ENCODE measurements around the gene SNX21.
"Not testable (repeated sequence)": the region's sequence is repeated elsewhere in the genome, so short reads cannot be mapped to it uniquely, and the experiment has no call there.

Gene SNX21

GRCh38 chr20:45823949-45824835 lies 9.4 kb upstream of the SNX21 start:
- peak; percentile 46 for DNase-seq (ENCODE audit: low read depth)

DNA sequence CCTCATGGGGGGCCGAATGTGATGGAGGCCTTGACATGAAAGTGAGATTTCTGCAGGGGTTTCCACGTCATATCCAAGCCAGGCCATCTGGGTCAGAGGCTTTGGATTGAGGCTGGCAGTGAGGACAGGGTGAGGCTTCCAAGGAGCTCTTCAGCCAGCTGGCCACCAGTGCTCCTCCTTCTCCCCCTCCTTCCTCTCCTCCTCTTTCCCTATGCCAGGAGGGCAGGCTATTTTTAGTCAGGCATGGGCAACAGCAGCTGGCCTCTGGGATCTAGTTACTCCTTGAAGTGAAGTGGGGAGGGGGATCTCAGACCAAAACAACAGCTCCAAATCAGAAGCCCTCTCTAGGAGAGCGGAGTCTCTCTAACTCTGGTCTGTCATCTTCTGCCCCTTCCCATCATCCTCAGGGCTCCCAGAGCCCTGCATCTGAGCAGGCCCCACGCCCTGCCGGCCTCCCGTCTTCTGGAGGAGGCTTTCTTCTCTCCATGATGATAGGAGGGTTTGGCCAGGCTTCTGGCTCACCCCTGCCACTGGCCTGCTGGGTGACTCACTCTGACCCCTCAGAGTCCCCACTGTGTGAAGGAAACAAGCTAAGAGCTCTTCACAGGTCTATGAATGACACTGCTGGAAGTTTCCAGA lies 7.1 kb upstream of the SNX21 start:
- peak; percentile 73 for DNase-seq (ENCODE audit: low read depth)

GRCh38 chr20:45827030-45827652 lies 6.5 kb upstream of the SNX21 start, which contains the start of gene TNNC2:
TSS of gene TNNC2 (minus strand) at chr20:45827312. CDS start at chr20:45827248, 64 bp downstream.
- no peak for DNase-seq (ENCODE audit: low read depth)

DNA sequence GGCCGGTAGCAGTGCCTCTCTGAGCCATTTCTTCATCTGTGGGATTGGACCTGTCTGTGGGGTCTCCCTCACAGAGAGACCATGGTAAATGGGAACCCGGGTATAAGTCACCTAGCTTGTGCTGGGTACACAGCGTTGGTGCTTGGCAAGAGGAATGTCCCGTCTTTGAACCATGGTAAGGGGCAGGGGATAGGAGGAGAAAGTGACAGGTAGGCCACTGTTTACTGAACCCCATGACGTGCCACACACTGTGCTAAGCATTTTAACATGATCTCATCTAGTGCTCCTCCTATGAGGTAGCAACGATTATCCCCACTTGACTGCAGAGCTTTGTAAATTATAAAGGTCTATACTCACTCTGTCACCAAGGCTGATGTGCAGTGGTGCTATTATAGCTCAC lies 5.9 kb upstream of the SNX21 start:
- DNase-seq (ENCODE audit: low read depth), result no peak

- peak; percentile 59 for DNase-seq (ENCODE audit: low read depth)
Observed at GRCh38 chr20:45828589-45828988, 5.0 kb upstream of the SNX21 start.

- DNase-seq (ENCODE audit: low read depth), result not testable (repeated sequence)
Observed at GRCh38 chr20:45829673-45830106, 3.9 kb upstream of the SNX21 start.

GRCh38 chr20:45832619-45833018 lies 980 bp upstream of the SNX21 start:
- DNase-seq (ENCODE audit: low read depth), result no peak

- DNase-seq (ENCODE audit: low read depth), result peak; percentile 73
Observed at GRCh38 chr20:45833883-45834796, 541 bp downstream of the SNX21 start.

DNA sequence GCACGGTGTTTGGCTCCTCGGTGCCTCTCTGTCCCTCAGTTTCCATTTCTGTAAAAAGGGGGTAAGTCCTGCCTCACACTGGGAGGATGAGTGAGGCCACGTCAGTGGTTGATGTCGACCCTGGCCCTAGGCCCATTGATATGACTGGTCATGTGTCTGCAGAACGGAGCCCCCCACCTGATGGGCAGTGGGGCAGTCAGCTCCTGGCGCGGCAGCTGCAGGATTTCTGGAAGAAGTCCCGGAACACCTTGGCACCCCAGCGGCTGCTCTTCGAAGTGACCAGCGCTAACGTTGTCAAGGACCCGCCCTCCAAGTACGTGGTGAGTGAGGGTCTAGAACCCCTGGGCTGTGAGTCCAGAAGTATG lies 1.2 kb downstream of the SNX21 start:
- no peak for DNase-seq (ENCODE audit: low read depth)

DNA sequence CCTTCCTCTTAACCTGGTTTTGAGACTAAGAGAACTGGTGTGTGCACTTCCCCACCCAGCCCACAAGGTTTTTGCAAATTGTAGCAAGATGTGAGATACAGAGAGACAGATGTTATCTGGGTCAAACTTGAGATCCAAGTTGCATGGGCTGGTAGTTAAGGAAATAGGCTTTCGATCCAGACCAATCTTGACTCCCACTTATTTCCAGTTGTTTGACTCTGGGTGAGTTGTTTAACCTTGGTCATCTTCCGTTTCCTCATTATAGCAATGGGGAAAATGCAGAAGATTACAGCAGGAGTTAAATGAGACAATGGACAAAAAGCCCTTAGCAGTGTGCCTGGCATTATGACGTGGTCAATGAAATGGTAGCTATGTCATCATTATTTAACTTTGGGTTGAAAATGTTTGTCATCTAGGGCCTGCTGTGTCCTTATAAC lies 1.7 kb downstream of the SNX21 start:
- no peak for DNase-seq (ENCODE audit: low read depth)

- DNase-seq (ENCODE audit: low read depth), result peak; percentile 91
Observed at GRCh38 chr20:45835825-45836224, 2.2 kb downstream of the SNX21 start.

DNA sequence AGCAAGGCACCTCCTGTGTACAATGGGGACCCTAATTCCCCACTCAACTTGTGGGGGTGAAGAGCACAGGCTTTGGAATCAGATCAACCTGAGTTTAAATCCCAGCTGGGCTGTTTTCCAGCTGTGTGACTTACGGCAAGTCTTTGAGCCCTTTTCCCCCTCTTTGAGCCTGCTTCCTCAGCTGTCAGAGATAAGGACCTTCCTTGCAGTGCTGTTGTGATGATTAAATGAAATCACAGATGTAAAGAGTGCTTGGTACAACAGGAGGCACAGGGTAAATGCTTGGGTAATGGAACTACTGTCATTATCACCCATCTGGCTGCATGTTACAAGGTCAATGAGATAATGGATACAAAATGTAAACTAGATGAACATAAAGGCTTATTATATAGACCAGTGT lies 3.2 kb downstream of the SNX21 start:
- DNase-seq (ENCODE audit: low read depth), result no peak

- DNase-seq (ENCODE audit: low read depth), result no peak
Observed at GRCh38 chr20:45840700-45841198, 7.2 kb downstream of the SNX21 start.

DNA sequence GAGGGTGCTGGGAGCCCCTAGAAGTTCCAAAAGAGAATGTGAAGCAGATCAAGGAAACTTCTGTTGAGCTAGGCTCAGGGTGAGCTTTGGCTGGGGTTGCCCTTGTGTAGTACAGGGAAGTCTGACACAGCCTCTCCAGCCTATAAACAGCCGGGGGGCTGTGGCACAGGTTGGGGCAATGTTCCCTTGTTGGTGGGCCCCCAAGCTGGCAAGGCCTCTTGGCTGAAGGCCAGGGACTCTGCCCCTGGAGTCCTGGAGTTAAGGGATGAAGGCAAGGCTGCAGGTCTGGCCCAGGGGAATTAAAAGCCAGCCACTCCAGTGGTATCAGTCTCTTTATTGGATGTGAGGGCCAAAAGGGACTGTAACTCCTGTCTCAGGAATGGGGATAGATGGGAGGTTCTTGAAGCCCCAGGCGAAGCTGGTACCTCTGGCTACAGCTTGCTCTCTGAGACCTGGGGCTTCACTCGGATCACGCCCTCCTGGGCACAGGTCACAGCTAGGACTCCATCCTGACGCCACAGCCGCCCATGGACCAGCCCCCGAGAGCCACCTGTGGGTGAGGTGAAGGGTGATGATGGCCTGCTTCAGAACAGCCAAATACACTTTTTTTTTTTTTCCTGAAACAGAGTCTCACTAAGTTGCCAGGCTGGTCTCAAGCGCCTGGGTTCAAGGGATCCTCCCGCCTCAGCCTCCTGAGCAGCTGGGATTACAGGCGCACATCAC lies 8.0 kb downstream of the SNX21 start:
- DNase-seq (ENCODE audit: low read depth), result no peak

DNA sequence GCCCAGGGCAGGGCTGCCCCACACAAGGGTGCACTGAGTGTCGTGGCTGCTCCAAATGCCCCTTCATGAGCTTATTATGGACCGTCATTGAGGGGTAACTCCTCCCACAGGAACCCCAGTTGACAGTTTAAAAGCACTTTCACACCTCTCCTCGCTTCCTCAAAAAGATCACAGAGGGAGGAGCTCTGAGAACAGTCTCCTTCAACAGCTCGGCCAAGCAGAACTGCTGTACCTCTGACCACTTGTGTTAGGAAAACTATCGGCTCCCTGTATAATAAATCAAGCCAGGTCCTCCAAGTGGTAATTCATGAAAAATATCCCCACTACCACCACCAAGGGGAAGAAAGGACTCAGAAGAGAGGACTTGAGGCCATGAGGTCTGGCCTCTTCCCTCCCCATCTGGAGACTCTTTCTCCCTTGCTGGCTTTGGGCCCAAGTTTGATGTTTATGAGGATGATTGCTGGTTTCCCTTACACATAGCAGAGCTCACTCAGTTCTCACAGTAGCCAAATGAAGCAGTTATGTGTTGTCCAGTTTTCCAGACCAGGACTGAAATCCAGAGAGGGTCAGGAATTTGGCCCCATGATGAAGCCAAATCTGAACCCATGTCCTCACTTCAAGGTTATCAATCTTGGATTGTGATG lies 8.7 kb downstream of the SNX21 start:
- DNase-seq (ENCODE audit: low read depth), result peak; percentile 69

- DNase-seq (ENCODE audit: low read depth), result no peak
Observed at GRCh38 chr20:45843506-45843905, 9.9 kb downstream of the SNX21 start.

GRCh38 chr20:45845452-45845851 lies 11.9 kb downstream of the SNX21 start:
- DNase-seq (ENCODE audit: low read depth), result no peak

GRCh38 chr20:45848421-45848820 lies 14.8 kb downstream of the SNX21 start:
- DNase-seq (ENCODE audit: low read depth), result no peak

- DNase-seq (ENCODE audit: low read depth), result no peak
Observed at GRCh38 chr20:45848969-45849582, 15.5 kb downstream of the SNX21 start.

DNA sequence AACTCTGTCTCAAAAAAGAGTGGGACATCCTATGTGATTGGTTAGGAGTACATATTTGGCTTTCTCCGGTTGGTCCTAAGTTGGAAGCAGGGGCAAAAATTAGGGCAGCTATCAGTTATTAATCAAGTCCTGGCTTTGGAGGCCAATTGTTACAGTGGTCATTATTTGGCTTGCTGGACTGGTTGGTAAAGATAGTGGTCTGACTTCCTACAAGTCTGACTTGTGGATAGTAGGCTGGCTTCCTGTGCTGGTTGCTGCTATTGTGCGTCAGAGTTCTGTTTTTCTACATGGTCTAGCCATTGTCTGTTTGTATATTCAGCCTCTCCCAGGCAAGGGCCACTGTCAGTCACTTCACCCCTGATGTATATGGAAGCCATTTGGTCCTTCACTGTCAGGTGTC lies 16.6 kb downstream of the SNX21 start:
- no peak for DNase-seq (ENCODE audit: low read depth)
